CD14-positive monocyte (primary cell): Measurements from ENCODE around the gene EDC4. TPM values are rescaled to one million over a fixed set of nuclear protein-coding genes. Genes with fewer than 3 reads are reported as not detected.
"Not testable (repeated sequence)": the region's sequence is repeated elsewhere in the genome, so short reads cannot be mapped to it uniquely, and the experiment has no call there.

Experiments used
- DNase-seq, 3 donors: peaks; one replicate each; pipeline ENCODE4 v3.0.0-alpha.2; 2011 to 2022
- H2AFZ ChIP-seq: 2 replicates; pipeline ENCODE4 v1.6.0; 2012; ENCODE audit warnings: mild to moderate bottlenecking, low read depth, low read length, inconsistent platforms; ENCODE audit not compliant: insufficient read depth, poor library complexity, severe bottlenecking
- H3K27ac ChIP-seq, 2 donors: 1 replicate in 1 of 2; 2 replicates in 1 of 2; pipeline ENCODE4 v1.5.1; 2012 to 2013; ENCODE audit warnings: low read length in 2 of 2, control low read depth in 1 of 2, inconsistent platforms in 1 of 2, low read depth in 1 of 2, mild to moderate bottlenecking in 1 of 2
- H3K27me3 ChIP-seq, 2 donors: one replicate each; pipeline versions ENCODE4 v1.6.0 to v1.6.1; 2011 to 2013; ENCODE audit warnings: low read length in 2 of 2; ENCODE audit not compliant: control insufficient read depth in 2 of 2, insufficient read depth in 2 of 2
- H3K36me3 ChIP-seq, 2 donors: replicated peaks in 1 of 2; 1 replicate in 1 of 2; 2 replicates in 1 of 2; pipeline versions ENCODE4 v1.5.1 to v1.6.1; 2012 to 2013; ENCODE audit warnings: low read length in 2 of 2, control low read depth in 1 of 2, inconsistent platforms in 1 of 2, mild to moderate bottlenecking in 1 of 2; ENCODE audit not compliant: insufficient read depth in 2 of 2, control insufficient read depth in 1 of 2
- H3K4me1 ChIP-seq, 2 donors: 1 replicate in 1 of 2; 2 replicates in 1 of 2; pipeline versions ENCODE4 v1.5.1 to v1.6.1; 2012 to 2013; ENCODE audit warnings: low read length in 2 of 2, control low read depth in 1 of 2, inconsistent platforms in 1 of 2, mild to moderate bottlenecking in 1 of 2, moderate library complexity in 1 of 2; ENCODE audit not compliant: insufficient read depth in 2 of 2, control insufficient read depth in 1 of 2
- H3K4me2 ChIP-seq: replicated peaks from 2 replicates; pipeline ENCODE3; 2012; ENCODE audit warnings: low read length, moderate library complexity, mild to moderate bottlenecking; ENCODE audit not compliant: poor library complexity, severe bottlenecking; ENCODE audit errors: extremely low read depth
- H3K4me3 ChIP-seq, 3 experiments: fragments of 200-600 bp in 1 of 3; sonication (generic) in 1 of 3; replicated peaks in 1 of 3; 1 replicate in 2 of 3; 2 replicates in 1 of 3; pipeline ENCODE4 v1.5.1; 2011 to 2013; ENCODE audit warnings: low read length in 3 of 3, mild to moderate bottlenecking in 3 of 3, control low read depth in 2 of 3, low read depth in 2 of 3, inconsistent platforms in 1 of 3, moderate library complexity in 1 of 3
- H3K79me2 ChIP-seq: 2 replicates; pipeline ENCODE4 v1.6.0; 2012; ENCODE audit warnings: mild to moderate bottlenecking, control low read depth, inconsistent platforms, low read length, moderate library complexity; ENCODE audit not compliant: insufficient read depth
- H3K9ac ChIP-seq: 2 replicates; pipeline ENCODE4 v1.6.0; 2017; ENCODE audit warnings: low read length, mild to moderate bottlenecking; ENCODE audit not compliant: insufficient read depth, poor library complexity, severe bottlenecking
- H3K9me3 ChIP-seq, 2 donors: replicated peaks in 1 of 2; 1 replicate in 1 of 2; 2 replicates in 1 of 2; pipeline versions ENCODE4 v1.5.1 to v1.6.1; 2012 to 2013; ENCODE audit warnings: low read length in 2 of 2, control low read depth in 1 of 2; ENCODE audit not compliant: control insufficient read depth in 1 of 2, insufficient read depth in 1 of 2
- H4K20me1 ChIP-seq: 2 replicates; pipeline ENCODE4 v1.6.0; 2012; ENCODE audit warnings: mild to moderate bottlenecking, low read length, control low read depth, moderate library complexity; ENCODE audit not compliant: insufficient read depth
- H3K27ac Mint-ChIP-seq, 7 donors: one replicate each; pipeline ENCODE4 v1.8.0; 2020; ENCODE audit warnings: mild to moderate bottlenecking in 7 of 7, mixed read lengths in 7 of 7, moderate library complexity in 6 of 7, inconsistent platforms in 2 of 7
- H3K27me3 Mint-ChIP-seq, 3 donors: one replicate each; pipeline ENCODE4 v1.8.0; 2021 to 2022; ENCODE audit warnings: low read depth in 3 of 3, mild to moderate bottlenecking in 3 of 3, mixed read lengths in 3 of 3, moderate library complexity in 3 of 3, inconsistent platforms in 1 of 3
- H3K36me3 Mint-ChIP-seq, 2 donors: one replicate each; pipeline ENCODE4 v1.8.0; 2020; ENCODE audit warnings: mixed read lengths in 2 of 2, inconsistent platforms in 1 of 2, mild to moderate bottlenecking in 1 of 2
- H3K4me1 Mint-ChIP-seq: one replicate; pipeline ENCODE4 v1.8.0; 2020; ENCODE audit warnings: mild to moderate bottlenecking, mixed read lengths
- H3K4me3 Mint-ChIP-seq, 2 donors: one replicate each; pipeline ENCODE4 v1.8.0; 2020; ENCODE audit warnings: mild to moderate bottlenecking in 2 of 2, mixed read lengths in 2 of 2, moderate library complexity in 1 of 2
- H3K9me3 Mint-ChIP-seq, 7 donors: one replicate each; pipeline ENCODE4 v1.8.0; 2020 to 2022; ENCODE audit warnings: mixed read lengths in 7 of 7, mild to moderate bottlenecking in 6 of 7, moderate library complexity in 6 of 7, inconsistent platforms in 2 of 7
- CTCF ChIP-seq: fragments of 200-600 bp; IDR thresholded peaks from one replicate; pipeline ENCODE4 v1.8.0; 2022; ENCODE audit warnings: antibody characterized with exemption, mild to moderate bottlenecking
- WGBS: methylation state at CpG from one replicate; pipeline ENCODE4 v1.1.5; 2013; ENCODE audit warnings: missing lambda C conversion rate; ENCODE audit not compliant: insufficient coverage; 5-methylcytosine and 5-hydroxymethylcytosine counted together
- intact Hi-C, 2 donors: fragments of 100-400 bp; cut with micrococcal nuclease; formaldehyde crosslinking; loops; one replicate each; pipeline versions ENCODE4 v1.15.0 to v1.15.1; 2023
- polyA plus RNA-seq, 3 donors: library from polyadenylated mRNA; depleted of rRNA in 1 of 3; unstranded in 2 of 3; stranded (reverse) in 1 of 3; fragments of 300-500 nt in 2 of 3; fragments of >200 nt in 1 of 3; fragmentation: Illumina TruSeq in 2 of 3; gene quantifications; 1 replicate in 2 of 3; 2 replicates in 1 of 3; pipeline ENCODE4 v1.2.3, GENCODE V29; 2012 to 2021

Gene EDC4
- polyA plus RNA-seq, 3 donors: 13.7 to 84.9 (median 18.2) TPM

GRCh38 chr16:67862623-67863583 lies 9.9 kb upstream of the EDC4 start:
- peaks cover 62% of the 10 kb centered on the region for H3K79me2 ChIP-seq

GRCh38 chr16:67864044-67864443 lies 8.8 kb upstream of the EDC4 start:
- WGBS: 100% methylated on average over 2 of the region's 6 CpGs
- H3K9me3 ChIP-seq, H2AFZ ChIP-seq, H3K9me3 Mint-ChIP-seq, intact Hi-C loops, H3K27me3 Mint-ChIP-seq, H3K27me3 ChIP-seq, H3K4me3 ChIP-seq, H3K9ac ChIP-seq, H3K4me3 Mint-ChIP-seq, H3K4me2 ChIP-seq, H3K4me1 ChIP-seq, H3K27ac ChIP-seq, DNase-seq, H3K4me1 Mint-ChIP-seq: not testable (repeated sequence)
- H3K36me3 Mint-ChIP-seq: peaks cover 42 to 58% of the 10 kb centered on the region in 2 donors
- H3K79me2 ChIP-seq: peaks cover 51% of the 10 kb centered on the region
- peaks cover 12% of the 10 kb centered on the region for H4K20me1 ChIP-seq
- H3K36me3 ChIP-seq: peaks cover 34 to 77% of the 10 kb centered on the region in 2 donors
- peak overlapping the region in 2 of 7 donors; percentile 41 to 61 for H3K27ac Mint-ChIP-seq

More at GRCh38 chr16:67862623-67863583, 9.9 kb upstream of the EDC4 start:
- no peak overlapping the region for H3K9ac ChIP-seq
- H3K4me2 ChIP-seq: no peak overlapping the region
- peaks cover 0 to 5% of the 10 kb centered on the region in 2 donors for H3K4me1 ChIP-seq
- peaks cover 41 to 50% of the 10 kb centered on the region in 2 donors for H3K36me3 Mint-ChIP-seq
- H3K27ac Mint-ChIP-seq: peak overlapping the region in 4 of 7 donors; percentile 39 to 78 (median 62)
- DNase-seq: no peak
- H3K4me1 Mint-ChIP-seq: peaks cover 12% of the 10 kb centered on the region
- no peaks in the 10 kb centered on the region for H3K27me3 Mint-ChIP-seq
- peaks cover 21% of the 10 kb centered on the region for H4K20me1 ChIP-seq
- peaks cover 23 to 65% of the 10 kb centered on the region in 2 donors for H3K36me3 ChIP-seq
- H2AFZ ChIP-seq: no peak overlapping the region
- 97% methylated on average over 7 of the region's 11 CpGs for WGBS
- no peaks in the 10 kb centered on the region for H3K27me3 ChIP-seq
- H3K4me3 ChIP-seq: no peak overlapping the region
- H3K9me3 Mint-ChIP-seq: peaks cover 0 to under 1% (median 0%) of the 10 kb centered on the region in 7 donors
- no peaks in the 10 kb centered on the region for H3K9me3 ChIP-seq
- H3K27ac ChIP-seq: no peak overlapping the region
- intact Hi-C loops: no loop called here
- no peak for TF ChIP-seq CTCF
- H3K4me3 Mint-ChIP-seq: no peak overlapping the region
